HG03175 (cell line): ENCODE data around the gene HAP1.
"Not testable (repeated sequence)": the region's sequence is repeated elsewhere in the genome, so short reads cannot be mapped to it uniquely, and the experiment has no call there.

ENCODE experiments used
- ATAC-seq: cut with Tn5 transposase; IDR thresholded peaks from one replicate; pipeline ENCODE4 v1.9.1; 2021; ENCODE audit warnings: mild to moderate bottlenecking, moderate library complexity; ENCODE audit not compliant: unreplicated experiment

The HAP1 gene

GRCh38 chr17:41675157-41676057, 59.0 kb downstream of the HAP1 start:
- ATAC-seq: not testable (repeated sequence)
